CD4-positive, alpha-beta T cell (primary cell): Measurements from ENCODE around the gene IP6K3. TPM values are rescaled to one million over a fixed set of nuclear protein-coding genes. Genes with fewer than 3 reads are reported as not detected.

Source experiments
- ATAC-seq: fragments of 200-7000 bp; cut with Tn5 transposase; one replicate; pipeline ENCODE4 v1.10.0; 2022; ENCODE audit warnings: mild to moderate bottlenecking; ENCODE audit not compliant: poor library complexity
- CTCF ChIA-PET: fragments of 350-600 bp; sonication (Branson Sonifier 250); formaldehyde crosslinking; loops from one replicate; lab custom pipeline; 2021; ENCODE audit warnings: antibody characterized with exemption, inconsistent platforms; lab: Charles Lee
- POLR2A ChIA-PET: fragments of 350-600 bp; sonication (Branson Sonifier 250); formaldehyde crosslinking; loops from one replicate; lab custom pipeline; 2021; ENCODE audit warnings: antibody characterized with exemption, inconsistent platforms; lab: Charles Lee
- DNase-seq, 14 experiments: peaks; one replicate each; pipeline ENCODE4 v3.0.0-alpha.2; 2013 to 2020; ENCODE audit warnings: mixed read lengths in 2 of 14
- H3K27ac ChIP-seq, 2 donors: one replicate each; pipeline versions ENCODE4 v1.5.1 to v1.7.0; 2013; ENCODE audit warnings: low read length in 2 of 2, low read depth in 1 of 2, mild to moderate bottlenecking in 1 of 2
- H3K27me3 ChIP-seq, 2 experiments: 1 replicate in 1 of 2; 2 replicates in 1 of 2; pipeline versions ENCODE4 v1.6.1 to v1.7.0; 2013; ENCODE audit warnings: low read length in 2 of 2, control low read depth in 1 of 2, mild to moderate bottlenecking in 1 of 2, moderate library complexity in 1 of 2; ENCODE audit not compliant: insufficient read depth in 2 of 2, control insufficient read depth in 1 of 2
- H3K36me3 ChIP-seq: one replicate; pipeline ENCODE4 v1.6.1; 2013; ENCODE audit warnings: low read length, control low read depth; ENCODE audit not compliant: insufficient read depth
- H3K4me1 ChIP-seq: one replicate; pipeline ENCODE4 v1.6.1; 2013; ENCODE audit warnings: low read length, control low read depth; ENCODE audit not compliant: insufficient read depth
- H3K4me3 ChIP-seq: one replicate; pipeline ENCODE4 v1.5.1; 2013; ENCODE audit warnings: mild to moderate bottlenecking, low read length, moderate library complexity
- H3K9me3 ChIP-seq, 2 experiments: 1 replicate in 1 of 2; 2 replicates in 1 of 2; pipeline versions ENCODE4 v1.6.1 to v1.7.0; 2013; ENCODE audit warnings: low read length in 2 of 2, mild to moderate bottlenecking in 2 of 2, control low read depth in 1 of 2, moderate library complexity in 1 of 2; ENCODE audit not compliant: control insufficient read depth in 1 of 2, insufficient read depth in 1 of 2
- H3K27ac Mint-ChIP-seq: one replicate; pipeline ENCODE4 v1.8.0; 2020; ENCODE audit warnings: mixed read lengths
- H3K27me3 Mint-ChIP-seq: one replicate; pipeline ENCODE4 v1.8.0; 2021; ENCODE audit warnings: mixed read lengths
- H3K36me3 Mint-ChIP-seq: one replicate; pipeline ENCODE4 v1.8.0; 2021; ENCODE audit warnings: low read depth, mixed read lengths
- H3K4me1 Mint-ChIP-seq: one replicate; pipeline ENCODE4 v1.8.0; 2021; ENCODE audit warnings: low read depth, mixed read lengths
- H3K4me3 Mint-ChIP-seq: one replicate; pipeline ENCODE4 v1.8.0; 2020; ENCODE audit warnings: mild to moderate bottlenecking, mixed read lengths
- H3K9me3 Mint-ChIP-seq: one replicate; pipeline ENCODE4 v1.8.0; 2020; ENCODE audit warnings: mixed read lengths
- intact Hi-C, 2 experiments: fragments of 100-400 bp; cut with DNase I in 1 of 2; cut with micrococcal nuclease in 1 of 2; formaldehyde crosslinking; loops; one replicate each; pipeline versions ENCODE4 v1.15.1 to v1.9.0; 2023 to 2025; cut with DNase I, micrococcal nuclease
- total RNA-seq, 174 experiments: library from RNA in 2 of 174; stranded (reverse) in 2 of 174; gene quantifications; one replicate each; pipeline ENCODE4 v1.2.3 and lab custom pipeline; 2021 to 2026
- TF ChIP-seq, protein P1 (sequence below): fragments of 200-600 bp; IDR thresholded peaks from one replicate; pipeline ENCODE4 v1.8.0; 2022; ENCODE audit warnings: antibody characterized with exemption, mild to moderate bottlenecking

The IP6K3 gene
- total RNA-seq, 2 experiments from 2014 or later = not detected

DNA sequence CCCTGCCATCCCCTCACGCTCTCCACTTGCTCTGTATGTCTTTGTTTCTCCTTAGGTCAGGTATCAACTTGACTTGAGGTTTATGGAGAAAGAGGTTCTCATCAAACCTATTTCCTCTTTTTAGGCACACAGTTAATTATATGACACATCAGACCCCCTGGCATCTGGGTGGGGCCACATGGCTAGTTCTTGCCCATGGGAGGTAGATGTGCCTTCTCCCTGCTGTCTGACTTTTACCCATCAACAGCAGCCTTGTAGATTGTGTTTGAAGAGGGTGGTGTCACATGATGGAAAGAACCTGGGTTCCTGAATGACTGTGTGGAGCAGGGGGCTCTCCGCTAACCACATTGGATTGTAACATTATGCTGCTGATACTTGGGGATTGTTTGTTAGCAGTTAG is 28.0 kb downstream of the IP6K3 start:
- no peaks in the 10 kb centered on the region for H3K9me3 Mint-ChIP-seq
- Histone ChIP-seq H3K27ac (no peak overlapping the region), H3K36me3 (no peaks in the 10 kb centered on the region), H3K9me3 (no peaks in the 10 kb centered on the region), H3K4me1 (peaks cover 3% of the 10 kb centered on the region), H3K27me3 (peaks cover 0 to 2% of the 10 kb centered on the region in 2 experiments), H3K4me3 (no peak overlapping the region)
- H3K4me1 Mint-ChIP-seq = peaks cover 9% of the 10 kb centered on the region
- ChIA-PET POLR2A (no interaction called here), CTCF (no interaction called here)
- H3K27me3 Mint-ChIP-seq = peaks cover 4% of the 10 kb centered on the region
- TF ChIP-seq, protein P1, sequence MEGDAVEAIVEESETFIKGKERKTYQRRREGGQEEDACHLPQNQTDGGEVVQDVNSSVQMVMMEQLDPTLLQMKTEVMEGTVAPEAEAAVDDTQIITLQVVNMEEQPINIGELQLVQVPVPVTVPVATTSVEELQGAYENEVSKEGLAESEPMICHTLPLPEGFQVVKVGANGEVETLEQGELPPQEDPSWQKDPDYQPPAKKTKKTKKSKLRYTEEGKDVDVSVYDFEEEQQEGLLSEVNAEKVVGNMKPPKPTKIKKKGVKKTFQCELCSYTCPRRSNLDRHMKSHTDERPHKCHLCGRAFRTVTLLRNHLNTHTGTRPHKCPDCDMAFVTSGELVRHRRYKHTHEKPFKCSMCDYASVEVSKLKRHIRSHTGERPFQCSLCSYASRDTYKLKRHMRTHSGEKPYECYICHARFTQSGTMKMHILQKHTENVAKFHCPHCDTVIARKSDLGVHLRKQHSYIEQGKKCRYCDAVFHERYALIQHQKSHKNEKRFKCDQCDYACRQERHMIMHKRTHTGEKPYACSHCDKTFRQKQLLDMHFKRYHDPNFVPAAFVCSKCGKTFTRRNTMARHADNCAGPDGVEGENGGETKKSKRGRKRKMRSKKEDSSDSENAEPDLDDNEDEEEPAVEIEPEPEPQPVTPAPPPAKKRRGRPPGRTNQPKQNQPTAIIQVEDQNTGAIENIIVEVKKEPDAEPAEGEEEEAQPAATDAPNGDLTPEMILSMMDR = no peak
- H3K4me3 Mint-ChIP-seq = no peak overlapping the region
- H3K36me3 Mint-ChIP-seq = no peaks in the 10 kb centered on the region
- DNase-seq = no peak
- H3K27ac Mint-ChIP-seq = no peak overlapping the region
- intact Hi-C loops = no loop called here
- no peak for ATAC-seq

GRCh38 chr6:33717934-33718455 is 28.7 kb downstream of the IP6K3 start:
- H3K36me3 Mint-ChIP-seq = no peaks in the 10 kb centered on the region
- no peak overlapping the region for H3K4me3 Mint-ChIP-seq
- H3K27ac ChIP-seq = no peak overlapping the region
- H3K4me1 Mint-ChIP-seq = peaks cover 2% of the 10 kb centered on the region
- ATAC-seq (no peak), DNase-seq (no peak)
- no peaks in the 10 kb centered on the region for H3K4me1 ChIP-seq
- peaks cover 0 to 2% of the 10 kb centered on the region in 2 experiments for H3K27me3 ChIP-seq
- ChIA-PET POLR2A (no interaction called here), CTCF (no interaction called here)
- H3K36me3 ChIP-seq = no peaks in the 10 kb centered on the region
- peaks cover 4% of the 10 kb centered on the region for H3K27me3 Mint-ChIP-seq
- intact Hi-C loops = no loop called here
- H3K9me3 Mint-ChIP-seq = no peaks in the 10 kb centered on the region
- no peak overlapping the region for H3K4me3 ChIP-seq
- H3K27ac Mint-ChIP-seq = no peak overlapping the region
- H3K9me3 ChIP-seq = no peaks in the 10 kb centered on the region
- TF ChIP-seq, protein P1 = no peak

- Mint-ChIP-seq H3K4me3 (no peak overlapping the region), H3K27me3 (peaks cover 4% of the 10 kb centered on the region), H3K4me1 (peaks cover 1% of the 10 kb centered on the region), H3K9me3 (no peaks in the 10 kb centered on the region), H3K27ac (no peak overlapping the region), H3K36me3 (no peaks in the 10 kb centered on the region)
- Histone ChIP-seq H3K27ac (no peak overlapping the region), H3K4me3 (no peak overlapping the region), H3K36me3 (no peaks in the 10 kb centered on the region), H3K27me3 (peaks cover 0 to 2% of the 10 kb centered on the region in 2 experiments), H3K4me1 (peaks cover 3% of the 10 kb centered on the region), H3K9me3 (no peaks in the 10 kb centered on the region)
- intact Hi-C loops = no loop called here
- ATAC-seq = no peak
- ChIA-PET POLR2A (no interaction called here), CTCF (no interaction called here)
- TF ChIP-seq, protein P1 = no peak
- no peak for DNase-seq
Observed at GRCh38 chr6:33716890-33717632, 29.6 kb downstream of the IP6K3 start.
